Hippocampal formation (tissue), 2 donors: ENCODE results near the gene RILPL1.
A peak's percentile ranks its signal among the peaks of the same experiment; 100 is the strongest.
"Not testable (repeated sequence)": the region's sequence is repeated elsewhere in the genome, so short reads cannot be mapped to it uniquely, and the experiment has no call there.

Source experiments
- DNase-seq, 2 donors: peaks; one replicate each; lab custom pipeline; 2025; lab: John Stamatoyannopoulos, UW

The RILPL1 gene

GRCh38 chr12:123530668-123531067 lies 2.9 kb downstream of the RILPL1 start:
- no peak for DNase-seq

DNA sequence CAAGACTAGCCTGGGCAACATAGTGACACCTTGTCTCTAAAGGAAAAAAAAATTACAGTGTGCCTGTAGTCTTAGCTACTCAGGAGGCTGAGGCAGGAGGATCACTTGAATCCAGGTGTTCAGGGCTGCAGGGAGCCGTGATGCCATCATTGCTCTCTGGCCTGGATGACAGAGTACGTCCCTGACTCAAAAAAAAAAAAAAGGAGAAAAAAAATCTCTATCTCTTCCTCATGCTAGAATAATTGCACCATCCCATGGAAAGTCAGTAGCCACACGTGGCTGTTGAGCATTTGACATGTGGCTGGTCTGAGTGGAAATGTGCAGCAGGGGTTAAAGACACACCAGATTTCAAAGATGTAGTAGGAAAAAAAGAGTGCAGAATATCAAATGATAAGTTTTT lies 3.8 kb downstream of the RILPL1 start:
- no peak for DNase-seq

- no peak for DNase-seq
These were observed 4.7 kb downstream of the RILPL1 start for GRCh38 chr12:123528858-123529257.

DNA sequence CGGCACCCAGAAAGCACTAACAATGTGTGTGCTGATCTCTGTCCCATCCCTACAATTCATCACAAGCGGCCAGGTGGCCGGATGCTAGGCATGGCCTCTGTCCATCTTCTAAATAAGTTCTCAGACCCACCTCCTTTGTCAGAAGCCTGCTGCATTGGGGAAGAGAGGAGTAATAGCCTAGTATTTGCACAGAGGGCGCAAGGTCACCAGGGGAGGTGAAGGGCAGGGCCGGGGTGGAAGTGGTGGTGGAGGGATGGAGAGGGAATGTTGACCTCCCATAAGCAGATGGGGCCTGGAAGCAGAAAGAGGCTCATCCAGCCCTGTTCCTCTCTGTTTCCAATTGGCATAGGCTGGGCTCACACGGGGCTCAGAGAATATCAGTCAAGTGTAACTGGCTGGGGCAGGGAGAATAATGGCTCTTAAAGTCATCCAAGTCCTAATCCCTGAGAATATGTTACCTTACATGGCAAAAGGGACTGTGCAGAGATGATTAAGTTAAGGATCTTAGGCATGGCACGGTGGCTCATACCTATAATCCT lies 6.9 kb downstream of the RILPL1 start:
- no peak for DNase-seq

DNA sequence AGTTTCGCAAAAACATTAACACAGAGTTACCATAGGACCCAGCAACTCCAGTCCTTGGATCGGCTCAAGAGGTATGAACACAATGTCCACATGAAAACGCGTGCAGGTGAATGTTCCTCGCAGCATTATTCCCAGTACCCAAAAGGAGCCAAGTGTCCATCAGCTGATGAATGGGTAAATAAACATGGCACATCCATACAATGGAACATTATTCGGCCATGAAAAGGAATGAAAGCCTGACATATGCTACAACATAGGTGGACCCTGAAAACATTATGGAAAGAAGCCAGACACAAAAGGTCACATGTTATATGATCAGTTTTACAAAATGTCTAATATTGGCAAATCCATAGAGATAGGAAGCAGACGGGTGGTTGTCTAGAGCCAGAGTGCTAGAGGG lies 9.1 kb downstream of the RILPL1 start:
- no peak for DNase-seq

GRCh38 chr12:123523518-123523917 lies 10.0 kb downstream of the RILPL1 start:
- no peak for DNase-seq

DNA sequence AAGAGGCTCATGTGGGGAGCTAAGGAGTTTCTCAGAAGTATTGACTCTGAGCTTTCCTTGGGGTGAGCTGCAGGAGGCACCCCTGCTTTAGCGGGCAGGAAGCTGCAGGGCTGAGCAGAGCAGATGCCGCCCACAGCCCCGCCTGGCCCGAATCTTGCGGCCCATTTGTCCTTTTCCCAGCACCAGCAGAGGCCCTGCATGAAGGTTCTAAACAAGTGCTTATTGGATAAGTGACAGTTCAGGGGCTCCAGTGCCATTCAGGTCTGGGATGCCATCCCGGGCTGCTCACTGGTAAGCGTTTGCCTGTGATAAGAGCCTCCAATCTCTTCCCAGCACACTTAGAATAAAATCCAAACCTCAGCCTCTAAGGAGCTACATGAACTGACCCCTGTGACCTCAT lies 11.4 kb downstream of the RILPL1 start:
- no peak for DNase-seq

GRCh38 chr12:123520567-123521474 lies 12.7 kb downstream of the RILPL1 start:
- no peak for DNase-seq

- DNase-seq: no peak
These were observed 14.1 kb downstream of the RILPL1 start for GRCh38 chr12:123519141-123520001.

DNA sequence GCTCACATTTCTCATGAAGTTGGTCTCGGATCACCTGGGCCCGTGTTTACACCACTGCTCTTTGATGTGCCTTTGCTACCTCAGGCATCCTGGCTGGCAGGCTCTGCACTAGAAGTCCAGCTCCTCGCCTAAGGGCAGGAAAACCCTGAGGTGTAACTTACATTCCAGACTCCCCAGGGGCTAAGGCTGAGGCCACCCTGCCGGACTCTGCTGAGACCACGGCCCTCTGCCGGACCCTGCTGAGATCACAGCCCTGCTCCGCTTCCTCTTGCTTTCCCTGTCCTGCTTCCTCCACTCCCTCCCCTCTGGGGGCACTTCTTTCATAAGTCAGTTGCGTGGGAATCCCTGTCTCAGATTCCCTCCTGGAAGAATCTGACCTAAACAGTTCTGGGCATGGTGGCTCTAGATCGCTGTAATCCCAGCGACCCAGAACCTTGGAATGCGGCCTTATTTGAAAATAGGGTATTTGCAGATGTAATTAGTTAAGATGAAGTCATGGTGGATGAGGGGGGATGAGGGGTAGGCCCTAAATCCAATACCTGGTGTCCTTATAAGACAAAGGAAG lies 17.2 kb downstream of the RILPL1 start:
- DNase-seq: no peak

DNA sequence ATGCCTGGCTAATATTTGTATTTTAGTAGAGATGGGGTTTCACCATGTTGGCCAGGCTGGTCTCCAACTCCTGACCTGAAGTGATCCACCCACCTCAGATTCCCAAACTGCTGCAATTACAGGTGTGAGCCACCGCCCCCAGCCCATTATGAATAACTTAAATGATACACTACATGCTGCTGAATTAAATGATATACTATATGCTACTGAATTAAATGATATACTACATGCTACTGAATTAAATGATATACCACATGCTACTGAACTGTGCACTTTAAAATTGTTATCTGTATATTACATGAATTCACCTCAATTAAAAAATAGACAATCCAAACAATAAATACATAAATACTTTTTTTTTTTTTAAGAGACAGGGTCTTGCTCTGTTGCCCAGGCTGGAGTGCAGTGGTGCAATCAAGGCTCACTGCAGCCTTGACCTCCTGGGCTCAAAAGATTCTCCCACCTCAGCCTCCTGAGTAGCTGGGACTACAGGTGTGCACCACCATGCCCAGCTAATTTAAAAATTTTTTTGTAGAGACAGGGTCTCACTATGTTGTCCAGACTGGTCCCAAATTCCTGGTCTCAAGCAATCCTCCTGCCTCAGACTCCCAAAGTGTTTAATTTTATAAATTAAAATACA lies 18.8 kb downstream of the RILPL1 start:
- not testable (repeated sequence) for DNase-seq

DNA sequence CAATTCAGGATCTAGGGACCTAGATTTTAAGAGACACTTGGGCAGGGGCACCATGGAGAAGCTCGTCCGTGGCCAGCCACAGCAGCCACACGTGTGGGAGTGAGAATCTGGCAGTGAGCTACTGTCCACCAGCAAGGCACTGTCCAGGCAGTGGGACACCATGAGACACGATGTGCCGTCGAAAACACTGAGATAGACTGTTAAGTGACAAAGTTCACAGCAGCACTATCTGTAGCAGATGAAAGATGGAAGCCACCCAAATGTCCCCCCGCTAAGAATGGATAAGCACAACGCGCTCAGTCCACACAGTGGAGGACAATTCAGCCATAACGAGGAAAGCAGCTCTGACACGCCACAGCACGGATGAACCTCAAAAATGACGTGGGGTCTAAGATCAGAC lies 19.7 kb downstream of the RILPL1 start:
- DNase-seq: no peak

DNA sequence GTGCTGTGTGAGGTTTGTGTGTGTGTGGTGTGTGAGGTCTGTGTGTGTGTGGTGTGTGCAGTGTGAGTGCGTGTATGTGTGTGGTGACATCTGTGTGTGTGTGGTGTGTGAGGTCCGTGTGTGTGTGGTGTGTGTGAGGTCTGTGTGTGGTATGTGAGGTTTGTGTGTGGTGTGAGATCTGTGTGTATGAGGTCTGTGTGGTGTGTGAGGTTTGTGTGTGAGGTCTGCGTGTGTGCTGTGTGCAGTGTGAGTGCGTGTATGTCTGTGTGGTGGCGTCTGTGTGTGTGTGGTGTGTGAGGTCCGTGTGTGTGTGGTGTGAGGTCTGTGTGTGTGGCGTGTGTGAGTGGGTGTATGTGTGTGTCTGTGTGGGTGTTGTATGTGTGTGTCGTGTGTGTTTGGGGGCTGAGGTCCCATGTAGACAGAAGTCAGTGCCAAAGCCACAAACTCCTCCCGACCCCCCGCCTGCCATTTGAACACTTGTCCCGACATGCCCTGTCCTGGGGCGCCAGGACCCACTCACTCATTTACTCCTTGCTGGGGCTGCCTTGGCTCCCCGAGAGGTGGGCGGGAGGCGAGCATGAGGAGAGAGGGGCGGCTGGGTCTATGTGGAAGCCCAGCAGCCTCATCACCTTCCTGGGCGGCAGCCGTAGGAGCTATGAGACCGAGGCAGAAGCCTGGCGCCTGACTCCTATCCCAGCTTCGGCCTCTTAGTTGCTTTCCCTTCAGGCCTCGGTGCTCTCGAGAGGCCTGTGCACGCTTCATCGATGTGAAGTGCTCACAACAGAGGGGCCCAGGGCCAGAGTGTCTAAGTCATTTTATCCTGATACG lies 20.5 kb downstream of the RILPL1 start:
- no peak for DNase-seq

DNA sequence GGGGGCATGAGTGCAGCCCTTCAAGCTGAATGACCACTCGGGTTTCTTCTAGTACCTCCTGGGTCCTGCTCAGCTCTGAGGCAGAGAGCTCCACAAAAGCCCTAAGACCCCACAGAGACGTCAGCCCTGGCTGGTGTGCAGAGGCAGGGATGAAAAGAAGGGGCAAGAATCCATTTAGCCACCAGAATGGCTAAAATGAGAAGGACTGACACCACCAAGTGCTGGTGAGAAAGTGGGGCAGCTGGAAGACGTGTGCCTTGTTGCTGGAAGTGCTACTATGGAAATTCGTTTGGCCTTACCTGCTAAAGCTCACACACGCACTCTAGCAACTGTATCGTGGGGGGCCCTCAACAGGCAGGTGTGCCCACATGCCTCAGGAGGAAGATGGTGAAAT lies 26.7 kb downstream of the RILPL1 start:
- DNase-seq: no peak

GRCh38 chr12:123506059-123506842 lies 27.3 kb downstream of the RILPL1 start:
- no peak for DNase-seq

DNA sequence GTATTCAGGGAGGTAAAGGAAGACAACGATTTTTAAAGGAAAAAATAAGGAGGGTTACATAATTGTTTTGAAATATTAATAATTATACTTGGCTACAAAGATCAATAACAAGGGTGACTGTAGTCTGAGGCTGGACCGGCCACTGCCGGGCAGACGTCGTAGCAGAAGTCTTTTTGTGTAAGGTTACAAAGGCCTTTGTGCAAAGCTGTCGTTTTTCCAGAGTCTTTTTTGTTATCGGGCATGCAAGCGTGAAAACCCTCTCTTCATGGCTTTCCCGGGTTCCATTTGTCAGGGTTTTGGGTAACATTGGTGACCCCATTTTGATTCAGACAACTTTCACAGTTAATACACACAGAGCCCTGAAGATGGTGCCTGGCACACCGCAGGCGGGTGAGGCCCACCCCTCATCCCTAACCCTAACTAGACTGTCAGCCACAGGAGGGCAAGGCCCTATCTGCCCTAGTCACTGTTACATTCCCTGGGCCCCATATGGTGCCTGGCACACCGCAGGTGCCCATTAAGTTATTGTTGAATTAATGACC lies 31.3 kb downstream of the RILPL1 start:
- peak; percentile 22 to 72 for DNase-seq

GRCh38 chr12:123499332-123499731 lies 34.2 kb downstream of the RILPL1 start:
- no peak for DNase-seq

- DNase-seq: no peak
These were observed 35.2 kb downstream of the RILPL1 start for GRCh38 chr12:123498126-123498825.

DNA sequence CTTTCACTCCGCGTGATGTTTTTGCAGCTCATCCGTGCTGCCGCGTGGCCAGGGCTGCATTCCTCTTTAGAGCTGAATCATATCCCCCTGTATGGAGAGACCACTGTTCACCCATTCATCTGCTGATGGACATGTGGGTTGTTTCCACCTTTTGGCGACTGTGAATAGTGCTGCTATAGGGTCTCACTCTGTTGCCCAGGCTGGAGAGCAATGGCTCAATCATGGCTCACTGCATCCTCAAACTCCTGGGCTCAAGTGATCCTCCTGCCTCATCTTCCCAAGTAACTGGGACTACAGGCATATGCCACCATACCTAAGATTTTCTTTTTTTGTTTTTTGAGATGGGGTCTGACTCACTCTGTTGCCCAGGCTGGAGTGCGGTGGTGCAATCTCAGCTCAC lies 36.5 kb downstream of the RILPL1 start:
- DNase-seq: no peak
